Neural cell (in vitro differentiated cells): Measurements from ENCODE around the gene FAM236B.

Experiments
- CTCF ChIP-seq: fragments of 450-650 bp; IDR thresholded peaks from 2 replicates; pipeline ENCODE4 v1.5.1; 2014; ENCODE audit warnings: antibody characterized with exemption, mild to moderate bottlenecking, moderate library complexity; ENCODE audit not compliant: poor library complexity, severe bottlenecking
- EP300 ChIP-seq: fragments of 450-650 bp; conservative IDR thresholded peaks from 2 replicates; pipeline ENCODE4 v1.6.1; 2014; ENCODE audit warnings: antibody characterized with exemption, mild to moderate bottlenecking, moderate library complexity; ENCODE audit not compliant: poor library complexity, severe bottlenecking
- EZH2 ChIP-seq: fragments of 200-600, 300-800 bp; shearing (Covaris generic), sonication (generic); IDR thresholded peaks from 2 replicates; pipeline ENCODE4 v1.6.1; 2014; ENCODE audit warnings: antibody characterized with exemption, low read length, borderline replicate concordance, mild to moderate bottlenecking; ENCODE audit not compliant: insufficient read depth, poor library complexity, severe bottlenecking
- MXI1 ChIP-seq: fragments of 450-650 bp; conservative IDR thresholded peaks from 2 replicates; pipeline ENCODE4 v1.6.1; 2014; ENCODE audit warnings: antibody characterized with exemption, mild to moderate bottlenecking; ENCODE audit not compliant: poor library complexity, severe bottlenecking
- POLR2AphosphoS5 ChIP-seq: IDR thresholded peaks from 2 replicates; pipeline ENCODE4 v1.6.1; 2012
- TAF1 ChIP-seq: IDR thresholded peaks from 2 replicates; pipeline ENCODE4 v1.6.1; 2012; ENCODE audit warnings: low read depth

DNA sequence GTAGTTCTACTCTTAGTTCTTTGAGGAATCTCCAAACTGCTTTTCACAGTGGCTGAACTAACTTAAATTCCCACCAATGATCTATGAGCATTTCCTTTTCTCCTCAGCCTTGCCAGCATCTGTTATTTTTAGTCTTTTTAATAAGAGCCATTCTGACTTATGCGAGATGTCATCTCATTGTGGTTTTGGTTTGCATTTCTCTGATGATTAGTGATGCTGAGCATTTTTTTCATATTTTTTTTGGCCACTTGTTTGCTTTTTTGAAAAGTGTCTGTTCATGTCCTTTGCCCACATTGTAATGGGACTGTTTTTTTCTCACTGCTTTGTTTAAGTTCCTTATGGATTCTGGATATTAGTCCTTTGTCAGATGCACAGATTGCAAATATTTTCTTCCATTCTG, 46.9 kb downstream of the FAM236B start:
- TF ChIP-seq TAF1 (no peak), MXI1 (no peak), POLR2AphosphoS5 (no peak), CTCF (no peak), EZH2 (no peak), EP300 (no peak)
